ENCODE measurements around the gene MPI. TPM values are rescaled to one million over a fixed set of nuclear protein-coding genes. Genes with fewer than 3 reads are reported as not detected.
"Not testable (repeated sequence)": the region's sequence is repeated elsewhere in the genome, so short reads cannot be mapped to it uniquely, and the experiment has no call there.

MPI gene
- polyA plus RNA-seq, 3 donors: 60.4 to 68.7 (median 67.0) TPM

DNA sequence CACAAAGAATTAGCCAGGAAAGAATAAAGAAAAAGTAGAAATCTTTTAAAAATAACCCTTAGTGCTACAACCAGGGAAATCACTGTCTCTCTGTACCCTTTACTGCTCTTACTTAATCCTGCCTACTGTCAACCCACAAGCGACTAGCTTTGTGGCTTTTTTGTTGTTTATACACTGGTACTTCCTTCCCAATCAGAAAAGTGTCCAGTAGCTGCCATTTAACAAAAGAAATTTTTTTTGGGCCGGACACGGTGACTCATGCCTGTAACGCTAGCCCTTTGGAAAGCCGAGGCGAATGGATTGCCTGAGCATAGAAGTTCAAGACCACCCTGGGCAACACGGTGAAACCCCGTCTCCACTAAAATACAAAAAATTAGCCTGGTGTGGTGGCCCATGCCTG, 30.6 kb downstream of the MPI start:
- no peak for DNase-seq (ENCODE audit: low read depth in 3 of 3, low spot score in 2 of 3)

DNA sequence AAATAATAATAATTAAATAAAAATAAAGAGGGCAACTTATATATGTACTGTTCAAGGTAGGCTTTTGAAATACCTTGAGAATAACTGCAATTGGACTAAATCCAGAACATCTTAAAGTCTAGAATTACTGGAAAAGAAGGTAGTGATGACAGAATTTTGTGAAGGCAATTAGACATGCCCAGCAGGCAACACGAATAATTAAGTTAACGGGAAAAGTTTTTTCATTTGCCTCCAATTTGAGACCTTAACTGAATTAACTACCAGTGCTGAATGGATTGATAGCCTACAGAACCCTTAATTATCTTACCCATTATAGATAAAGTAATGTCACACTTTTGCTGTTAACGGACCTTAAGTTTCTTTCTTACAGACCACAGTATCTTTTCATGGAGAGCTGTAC, 34.7 kb downstream of the MPI start:
- DNase-seq (ENCODE audit: low read depth in 3 of 3, low spot score in 2 of 3): no peak

DNA sequence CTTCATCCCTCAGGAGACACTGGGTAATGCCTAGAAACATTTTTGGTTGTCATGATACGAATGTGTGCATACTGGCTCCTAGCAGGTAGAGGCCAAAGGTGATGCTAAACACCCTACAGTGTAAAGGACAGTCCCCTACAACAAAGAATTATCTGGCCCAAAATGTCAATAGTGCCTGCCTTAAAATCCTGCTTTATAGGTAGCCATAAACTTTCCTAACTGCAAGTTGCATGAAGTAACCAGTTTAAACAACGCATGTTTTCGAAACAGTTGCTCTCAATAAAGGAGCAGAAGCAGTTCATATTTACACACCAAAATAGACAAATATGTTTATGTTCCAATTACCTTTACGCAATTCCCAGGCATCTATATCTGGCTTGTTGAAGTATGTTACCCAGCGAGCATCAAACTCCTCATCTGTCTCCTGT, 38.9 kb downstream of the MPI start:
- DNase-seq (ENCODE audit: low read depth in 3 of 3, low spot score in 2 of 3): no peak

- no peak for DNase-seq (ENCODE audit: low read depth in 3 of 3, low spot score in 2 of 3)
Measured at GRCh38 chr15:74933573-74933972, 43.7 kb downstream of the MPI start.

GRCh38 chr15:74935193-74935592, 45.4 kb downstream of the MPI start:
- DNase-seq (ENCODE audit: low read depth in 3 of 3, low spot score in 2 of 3): not testable (repeated sequence)

- no peak for DNase-seq (ENCODE audit: low read depth in 3 of 3, low spot score in 2 of 3)
Measured at GRCh38 chr15:74937272-74937589, 47.4 kb downstream of the MPI start.

GRCh38 chr15:74937590-74938371, 47.9 kb downstream of the MPI start, which contains the start of gene COX5A:
Gene COX5A (minus strand): TSS chr15:74938073. CDS start chr15:74938014, 59 bp downstream.
- DNase-seq (ENCODE audit: low read depth in 3 of 3, low spot score in 2 of 3): peak; percentile 85 to 91 (median 87)

- DNase-seq (ENCODE audit: low read depth in 3 of 3, low spot score in 2 of 3): peak in 1 of 3 donors; percentile 74
Measured at GRCh38 chr15:74950078-74950908, 60.5 kb downstream of the MPI start.

- DNase-seq (ENCODE audit: low read depth in 3 of 3, low spot score in 2 of 3): no peak
Measured at GRCh38 chr15:74951006-74951405, 61.2 kb downstream of the MPI start.

Other genes starting within 250 kb of the MPI start
- 10 to 100 TPM; 38.6 to 43.2 (median 41.9) TPM for gene EDC3, start 194.0 kb upstream of the MPI start, polyA plus RNA-seq (ENCODE audit: insufficient read length in 3 of 3)
- under 1 TPM in 2 of 3 donors, not detected in 1; 0.07 TPM for gene CYP1A1, start 164.5 kb upstream of the MPI start, polyA plus RNA-seq (ENCODE audit: insufficient read length in 3 of 3)
- gene CYP1A2, start 141.2 kb upstream of the MPI start, polyA plus RNA-seq (ENCODE audit: insufficient read length in 3 of 3): under 1 TPM; 0.10 to 0.18 (median 0.11) TPM
- gene CSK, start 108.0 kb upstream of the MPI start, polyA plus RNA-seq (ENCODE audit: insufficient read length in 3 of 3): 10 to 100 TPM; 37.6 to 54.0 (median 39.3) TPM
- not detected for gene LMAN1L, start 77.2 kb upstream of the MPI start, polyA plus RNA-seq (ENCODE audit: insufficient read length in 3 of 3)
- not detected for gene CPLX3, start 63.4 kb upstream of the MPI start, polyA plus RNA-seq (ENCODE audit: insufficient read length in 3 of 3)
- 10 to 100 TPM; 26.0 to 32.9 (median 31.5) TPM for gene ULK3, start 46.9 kb upstream of the MPI start, polyA plus RNA-seq (ENCODE audit: insufficient read length in 3 of 3)
- 10 to 100 TPM; 63.1 to 75.9 (median 69.4) TPM for gene SCAMP2, start 16.7 kb upstream of the MPI start, polyA plus RNA-seq (ENCODE audit: insufficient read length in 3 of 3)
- gene FAM219B, start 16.8 kb downstream of the MPI start, polyA plus RNA-seq (ENCODE audit: insufficient read length in 3 of 3): 10 to 100 TPM; 51.6 to 58.1 (median 55.9) TPM
- 100 to 1,000 TPM; 214 to 217 (median 215) TPM for gene COX5A, start 48.0 kb downstream of the MPI start, polyA plus RNA-seq (ENCODE audit: insufficient read length in 3 of 3)
- gene RPP25, start 66.7 kb downstream of the MPI start, polyA plus RNA-seq (ENCODE audit: insufficient read length in 3 of 3): 1 to 10 TPM; 2.0 to 2.5 (median 2.1) TPM
- gene SCAMP5, start 105.5 kb downstream of the MPI start, polyA plus RNA-seq (ENCODE audit: insufficient read length in 3 of 3): 10 to 100 TPM; 19.8 to 24.5 (median 21.6) TPM
- 10 to 100 TPM; 11.0 to 13.7 (median 13.7) TPM for gene PPCDC, start 133.5 kb downstream of the MPI start, polyA plus RNA-seq (ENCODE audit: insufficient read length in 3 of 3)

All from right renal cortex interstitium (tissue), 3 donors.